IMR-90 (cell line): Measurements from ENCODE around the gene SNTA1.

ENCODE experiments used
- FOS ChIP-seq: fragments of 150-350 bp; IDR thresholded peaks from 2 replicates; pipeline ENCODE4 v1.6.1; 2016; ENCODE audit warnings: low read depth, low read length
- MAFK ChIP-seq: IDR thresholded peaks from 2 replicates; pipeline ENCODE4 v1.6.1; 2012; ENCODE audit warnings: low read depth, low read length, improper control_type of control experiment
- MAZ ChIP-seq: IDR thresholded peaks from 2 replicates; pipeline ENCODE4 v1.6.1; 2012; ENCODE audit warnings: low read depth, mild to moderate bottlenecking, low read length, improper control_type of control experiment, moderate library complexity, borderline replicate concordance
- MXI1 ChIP-seq: IDR thresholded peaks from 2 replicates; pipeline ENCODE4 v1.6.1; 2012; ENCODE audit warnings: low read depth, mild to moderate bottlenecking, low read length, moderate library complexity, borderline replicate concordance
- POLR2A ChIP-seq: IDR thresholded peaks from 2 replicates; pipeline ENCODE4 v1.6.1; 2012; ENCODE audit warnings: mild to moderate bottlenecking, low read depth, low read length
- RFX5 ChIP-seq: IDR thresholded peaks from 2 replicates; pipeline ENCODE4 v1.8.0; 2012; ENCODE audit warnings: low read depth, mild to moderate bottlenecking, low read length, moderate library complexity
- TF ChIP-seq, protein P1 (sequence below): conservative IDR thresholded peaks from 2 replicates; pipeline ENCODE4 v1.5.1; 2012; ENCODE audit warnings: mild to moderate bottlenecking, low read depth, low read length, improper control_type of control experiment
- TF ChIP-seq, protein P2 (sequence below): fragments of 150-350 bp; IDR thresholded peaks from 2 replicates; pipeline ENCODE4 v1.6.1; 2017; ENCODE audit warnings: mild to moderate bottlenecking, antibody characterized with exemption, low read length, low read depth

DNA sequence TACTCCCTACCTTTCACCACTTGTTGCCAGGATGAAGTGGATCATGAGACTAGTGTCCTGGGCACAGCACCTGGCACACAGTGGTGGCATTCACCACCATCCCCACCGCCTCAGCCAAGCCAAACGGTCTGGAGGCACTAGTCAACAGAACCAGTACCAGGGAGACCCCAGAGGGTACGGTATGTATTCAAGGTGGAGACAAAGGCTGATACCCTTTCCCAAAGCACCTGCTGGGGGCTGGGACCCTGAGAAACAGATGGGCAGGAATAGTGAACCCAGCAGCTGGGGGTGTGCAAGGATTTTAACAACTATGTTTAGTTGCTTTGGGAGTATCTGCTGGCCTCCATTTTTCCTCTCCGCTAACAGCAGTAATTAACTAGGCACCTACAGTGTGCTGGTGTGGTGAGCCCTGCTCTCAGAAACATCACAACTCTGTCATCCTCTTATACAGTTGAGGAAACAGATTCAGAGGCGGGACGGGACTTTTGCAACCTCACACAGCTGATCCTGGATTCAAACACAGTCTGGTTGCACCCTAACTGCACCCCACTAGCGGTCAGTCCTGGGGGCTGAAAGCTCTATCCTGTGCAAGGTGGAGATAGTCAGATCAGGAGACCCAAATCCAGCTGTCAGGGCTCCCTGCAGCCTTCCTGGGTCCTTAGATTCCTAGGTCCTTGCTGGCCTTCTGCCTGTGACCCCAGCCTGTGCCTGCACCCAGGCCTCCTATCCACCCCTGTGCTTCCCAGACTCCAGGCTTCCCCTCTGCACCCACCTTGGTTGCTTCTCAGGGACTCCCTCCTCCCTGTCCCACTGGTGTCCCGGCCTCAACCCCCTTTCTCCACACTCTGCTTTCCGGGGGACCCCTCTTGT, 1.2 kb downstream of the SNTA1 start:
- TF ChIP-seq, protein P1, sequence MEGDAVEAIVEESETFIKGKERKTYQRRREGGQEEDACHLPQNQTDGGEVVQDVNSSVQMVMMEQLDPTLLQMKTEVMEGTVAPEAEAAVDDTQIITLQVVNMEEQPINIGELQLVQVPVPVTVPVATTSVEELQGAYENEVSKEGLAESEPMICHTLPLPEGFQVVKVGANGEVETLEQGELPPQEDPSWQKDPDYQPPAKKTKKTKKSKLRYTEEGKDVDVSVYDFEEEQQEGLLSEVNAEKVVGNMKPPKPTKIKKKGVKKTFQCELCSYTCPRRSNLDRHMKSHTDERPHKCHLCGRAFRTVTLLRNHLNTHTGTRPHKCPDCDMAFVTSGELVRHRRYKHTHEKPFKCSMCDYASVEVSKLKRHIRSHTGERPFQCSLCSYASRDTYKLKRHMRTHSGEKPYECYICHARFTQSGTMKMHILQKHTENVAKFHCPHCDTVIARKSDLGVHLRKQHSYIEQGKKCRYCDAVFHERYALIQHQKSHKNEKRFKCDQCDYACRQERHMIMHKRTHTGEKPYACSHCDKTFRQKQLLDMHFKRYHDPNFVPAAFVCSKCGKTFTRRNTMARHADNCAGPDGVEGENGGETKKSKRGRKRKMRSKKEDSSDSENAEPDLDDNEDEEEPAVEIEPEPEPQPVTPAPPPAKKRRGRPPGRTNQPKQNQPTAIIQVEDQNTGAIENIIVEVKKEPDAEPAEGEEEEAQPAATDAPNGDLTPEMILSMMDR: no peak
- TF ChIP-seq, protein P2, sequence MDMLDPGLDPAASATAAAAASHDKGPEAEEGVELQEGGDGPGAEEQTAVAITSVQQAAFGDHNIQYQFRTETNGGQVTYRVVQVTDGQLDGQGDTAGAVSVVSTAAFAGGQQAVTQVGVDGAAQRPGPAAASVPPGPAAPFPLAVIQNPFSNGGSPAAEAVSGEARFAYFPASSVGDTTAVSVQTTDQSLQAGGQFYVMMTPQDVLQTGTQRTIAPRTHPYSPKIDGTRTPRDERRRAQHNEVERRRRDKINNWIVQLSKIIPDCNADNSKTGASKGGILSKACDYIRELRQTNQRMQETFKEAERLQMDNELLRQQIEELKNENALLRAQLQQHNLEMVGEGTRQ: no peak
- TF ChIP-seq POLR2A (no peak), MXI1 (no peak), MAZ (no peak), MAFK (no peak), FOS (no peak), RFX5 (no peak)
